NCI-H2227 (cell line): ENCODE data around the gene CEP295NL.
A peak's percentile ranks its signal among the peaks of the same experiment; 100 is the strongest.
"Not testable (repeated sequence)": the region's sequence is repeated elsewhere in the genome, so short reads cannot be mapped to it uniquely, and the experiment has no call there.

Experiments used
- DNase-seq: peaks from one replicate; lab custom pipeline; 2025; ENCODE audit not compliant: unreplicated experiment; lab: John Stamatoyannopoulos, UW

The CEP295NL gene

DNA sequence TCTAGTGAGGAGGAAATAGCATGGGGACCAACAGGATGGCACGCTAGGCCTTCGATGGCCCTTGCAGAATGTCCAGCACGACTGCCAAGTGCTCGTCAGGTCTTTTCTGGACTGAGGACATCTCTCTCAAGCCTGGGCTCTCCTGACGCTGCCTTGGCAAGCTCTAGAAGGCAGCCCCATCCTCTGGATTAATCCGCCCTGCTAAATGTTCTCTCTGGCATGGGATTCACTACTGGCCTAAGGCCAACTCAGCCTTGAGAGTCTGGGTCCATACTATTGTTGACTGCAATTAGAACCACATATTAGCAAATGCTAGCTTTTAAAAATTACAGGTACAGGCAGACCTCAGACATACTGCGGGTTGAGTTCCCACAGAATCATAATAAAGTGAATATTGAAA, 2.5 kb upstream of the CEP295NL start:
- no peak for DNase-seq

DNA sequence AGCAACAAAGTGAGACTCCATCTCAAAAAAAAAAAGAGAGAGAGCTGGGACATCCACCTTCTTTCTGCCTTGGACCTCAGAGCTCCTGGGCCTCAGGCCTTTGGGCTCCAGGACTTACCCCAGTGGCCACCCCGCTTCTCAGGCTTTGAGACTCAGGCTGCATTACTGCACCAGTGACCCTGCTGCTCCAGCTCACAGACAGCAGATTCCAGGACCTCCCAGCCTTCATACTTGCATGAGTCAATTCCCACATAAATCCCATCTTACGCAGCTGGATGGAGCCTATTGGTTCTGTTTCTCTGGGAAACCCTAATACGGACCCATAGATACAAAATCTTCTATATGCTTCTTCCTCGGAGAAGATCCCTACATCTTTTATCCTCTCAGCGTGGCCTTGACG, 2.1 kb upstream of the CEP295NL start:
- no peak for DNase-seq

DNA sequence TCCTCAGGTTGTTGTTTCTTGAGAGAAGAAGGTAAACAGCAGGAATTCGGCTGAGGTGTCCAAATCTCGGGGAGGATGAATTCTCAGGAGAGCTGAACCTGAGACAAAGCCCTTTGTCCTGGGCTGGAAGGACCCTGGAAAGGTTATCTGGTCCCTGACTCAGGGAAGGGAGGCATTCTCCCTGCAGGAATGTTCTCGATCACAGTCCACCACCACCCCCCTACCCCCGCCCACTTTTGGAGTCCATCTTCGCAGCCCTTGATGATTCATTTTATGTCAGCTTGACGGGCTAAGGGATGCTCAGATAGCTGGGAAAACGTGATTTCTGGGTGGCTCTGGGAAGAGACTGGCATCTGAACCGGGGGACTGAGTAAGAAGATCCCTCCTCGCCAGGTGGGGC, 1.4 kb upstream of the CEP295NL start:
- DNase-seq = no peak

DNA sequence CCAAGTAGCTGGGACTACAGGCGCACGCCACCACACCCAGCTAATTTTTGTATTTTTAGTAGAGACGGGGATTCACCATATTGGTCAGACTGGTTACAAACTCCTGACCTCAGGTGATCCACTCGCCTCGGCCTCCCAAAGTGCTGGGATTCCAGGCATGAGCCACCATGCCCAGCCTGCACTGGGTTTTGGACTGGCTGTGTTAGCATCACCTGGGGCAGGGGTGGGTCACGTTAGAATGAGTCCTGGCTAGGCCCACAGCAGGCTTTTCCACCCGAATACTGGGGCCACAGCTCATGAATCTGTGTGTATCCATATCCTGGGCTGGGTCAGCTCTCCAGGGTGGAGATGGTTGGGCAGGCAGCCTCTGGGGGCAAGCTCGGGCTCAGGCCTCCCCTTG, 770 bp downstream of the CEP295NL start:
- DNase-seq = not testable (repeated sequence)

DNA sequence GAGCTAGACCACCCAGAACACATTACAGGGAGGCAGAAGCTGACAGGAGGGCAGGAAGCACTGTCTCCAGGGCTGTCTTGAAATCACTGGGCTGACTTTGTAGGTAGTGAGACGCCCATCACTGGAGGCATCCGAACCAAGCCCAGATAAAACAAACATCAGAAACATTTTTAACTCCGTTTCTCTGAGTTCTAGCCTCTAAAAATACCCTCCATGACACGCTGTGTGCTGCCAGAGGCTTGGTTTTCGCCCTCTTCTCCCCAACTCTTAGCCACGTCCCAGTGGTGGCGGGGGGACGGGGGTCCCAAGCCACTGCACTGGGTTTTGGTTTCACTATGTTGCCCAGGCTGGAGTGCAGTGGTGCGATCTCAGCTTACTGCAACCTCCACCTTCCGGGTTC, 1.2 kb downstream of the CEP295NL start:
- DNase-seq = no peak

DNA sequence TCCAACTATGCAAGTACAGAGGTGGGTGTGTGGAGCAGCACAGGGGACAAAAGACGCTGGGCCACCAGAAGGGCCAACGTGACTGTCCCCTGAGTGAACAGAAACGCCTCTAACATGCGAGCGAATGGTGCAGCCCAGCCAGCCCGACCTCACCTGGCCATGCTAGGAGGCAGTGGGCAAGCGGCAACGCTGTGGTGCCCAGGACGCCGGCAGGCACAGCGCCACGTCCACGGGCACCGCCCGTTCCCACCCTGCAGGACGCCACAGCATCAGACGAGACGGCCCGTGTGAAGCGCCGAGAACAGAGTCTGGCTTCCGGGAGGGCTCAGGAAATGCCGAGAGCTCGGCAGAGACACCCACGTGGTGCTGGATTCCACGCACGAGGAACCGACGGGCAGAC, 2.2 kb downstream of the CEP295NL start:
- DNase-seq = no peak

DNA sequence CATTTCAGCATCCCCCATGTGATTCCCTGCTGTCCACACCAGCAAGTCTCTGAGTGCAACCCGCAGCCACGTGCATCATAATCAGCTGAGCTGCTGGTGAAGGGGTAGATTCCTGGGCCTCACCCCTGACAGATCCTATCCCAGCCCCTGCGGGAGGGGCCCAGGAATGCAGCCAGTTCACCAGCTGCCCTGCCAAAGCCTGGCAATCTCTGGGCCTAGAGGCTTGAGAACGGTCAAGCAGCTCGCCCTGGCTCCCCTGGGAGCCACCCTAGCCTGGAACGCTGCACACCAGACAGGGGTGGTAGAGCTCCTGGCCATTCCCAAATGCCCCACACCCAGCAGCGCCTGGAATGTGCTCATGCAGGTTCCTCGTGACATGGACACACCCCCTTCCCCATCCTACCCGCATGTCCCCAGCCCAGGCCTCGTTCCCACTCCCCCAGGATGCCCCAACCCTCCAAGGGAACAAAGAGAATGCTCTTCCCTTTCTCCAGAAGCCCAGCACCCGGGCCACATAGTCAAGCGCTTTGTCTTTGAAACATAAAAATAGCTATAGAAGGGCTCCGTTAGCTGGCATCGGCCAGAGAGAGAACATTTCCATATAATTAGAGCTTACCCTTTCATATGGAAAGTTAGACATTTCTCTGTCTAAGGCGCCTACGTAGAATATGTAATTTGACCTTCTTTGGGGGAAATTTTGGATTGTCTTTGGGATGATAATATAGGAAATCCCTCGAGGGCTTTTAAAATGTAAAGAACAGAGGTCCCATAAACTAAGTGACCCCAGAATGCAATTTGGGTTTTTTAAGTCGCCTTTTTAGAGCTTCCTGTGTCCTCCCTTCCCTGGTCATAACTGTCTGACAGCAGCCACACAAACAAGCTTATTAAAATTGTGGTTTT, 3.4 kb downstream of the CEP295NL start:
- peak; percentile 19 for DNase-seq

DNA sequence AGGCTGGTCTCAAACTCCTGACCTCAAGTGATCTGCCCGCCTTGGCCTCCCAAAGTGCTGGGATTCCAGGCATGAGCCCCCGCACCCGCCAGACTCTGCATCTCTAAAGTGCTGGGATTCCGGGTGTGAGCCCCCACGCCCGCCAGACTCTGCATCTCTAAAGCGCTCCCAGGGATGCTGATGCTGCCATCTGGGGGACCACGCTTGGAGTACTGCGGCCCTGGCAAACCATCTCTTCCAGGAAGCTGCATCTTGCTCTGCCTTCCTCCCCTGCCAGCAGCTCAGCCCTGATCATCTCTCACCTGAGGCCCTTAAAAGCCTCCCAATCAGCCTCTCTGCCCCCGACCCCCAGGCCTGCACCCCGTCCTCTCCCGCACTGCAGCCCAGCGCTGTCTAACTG, 4.1 kb downstream of the CEP295NL start:
- no peak for DNase-seq

DNA sequence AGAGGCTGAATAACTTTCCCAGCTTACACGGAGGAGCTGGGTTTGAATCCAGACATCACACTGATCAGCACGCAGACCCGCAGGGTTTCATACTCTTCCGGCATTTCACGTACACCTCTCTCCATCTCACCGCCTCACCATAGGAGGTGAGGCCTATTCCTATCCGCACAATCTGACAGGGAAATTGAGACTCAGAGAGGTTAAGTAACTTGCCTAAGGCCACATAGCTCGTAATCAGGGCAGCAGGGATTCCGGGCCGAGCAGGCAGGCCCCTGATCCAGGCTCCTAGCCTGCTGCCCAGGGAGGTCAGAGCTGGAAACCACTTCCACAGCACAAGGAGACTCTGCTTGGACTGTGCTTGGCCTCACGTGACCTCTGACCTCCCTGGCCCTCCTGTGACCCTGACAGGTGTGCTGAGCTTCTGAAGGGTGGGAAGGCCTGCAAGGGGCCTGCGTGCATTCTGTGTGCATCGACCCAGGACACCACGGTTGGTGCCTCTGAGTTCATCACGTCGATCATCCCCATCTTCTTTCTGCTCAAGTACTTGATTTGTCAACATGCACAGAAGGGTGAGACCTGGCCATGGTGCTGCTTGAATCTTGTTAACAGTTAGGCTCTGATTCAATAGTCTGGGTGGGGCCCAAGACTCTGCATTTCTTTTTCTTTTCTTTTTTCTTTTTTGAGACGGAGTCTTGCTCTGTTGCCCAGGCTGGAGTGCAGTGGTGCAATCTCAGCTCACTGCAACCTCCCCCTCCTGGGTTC, 4.7 kb downstream of the CEP295NL start:
- no peak for DNase-seq

DNA sequence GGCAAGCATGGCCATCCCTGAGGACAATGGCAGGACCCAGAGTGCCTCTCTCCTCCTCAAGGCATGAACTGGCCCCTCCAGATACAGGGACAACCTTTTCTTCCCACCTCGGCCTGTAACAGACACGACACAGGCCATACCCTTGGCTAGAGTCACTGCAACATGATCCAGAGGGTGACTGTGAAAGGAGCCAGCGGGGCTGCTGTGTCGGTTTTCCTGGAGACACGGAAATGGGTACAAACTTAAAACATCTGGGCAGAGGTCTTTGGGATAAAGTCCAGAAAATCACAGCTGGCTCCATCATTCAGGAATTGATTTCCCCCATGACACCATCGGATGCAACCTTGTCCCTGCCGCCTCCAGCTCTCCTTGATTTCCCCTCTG, 5.3 kb downstream of the CEP295NL start:
- no peak for DNase-seq

DNA sequence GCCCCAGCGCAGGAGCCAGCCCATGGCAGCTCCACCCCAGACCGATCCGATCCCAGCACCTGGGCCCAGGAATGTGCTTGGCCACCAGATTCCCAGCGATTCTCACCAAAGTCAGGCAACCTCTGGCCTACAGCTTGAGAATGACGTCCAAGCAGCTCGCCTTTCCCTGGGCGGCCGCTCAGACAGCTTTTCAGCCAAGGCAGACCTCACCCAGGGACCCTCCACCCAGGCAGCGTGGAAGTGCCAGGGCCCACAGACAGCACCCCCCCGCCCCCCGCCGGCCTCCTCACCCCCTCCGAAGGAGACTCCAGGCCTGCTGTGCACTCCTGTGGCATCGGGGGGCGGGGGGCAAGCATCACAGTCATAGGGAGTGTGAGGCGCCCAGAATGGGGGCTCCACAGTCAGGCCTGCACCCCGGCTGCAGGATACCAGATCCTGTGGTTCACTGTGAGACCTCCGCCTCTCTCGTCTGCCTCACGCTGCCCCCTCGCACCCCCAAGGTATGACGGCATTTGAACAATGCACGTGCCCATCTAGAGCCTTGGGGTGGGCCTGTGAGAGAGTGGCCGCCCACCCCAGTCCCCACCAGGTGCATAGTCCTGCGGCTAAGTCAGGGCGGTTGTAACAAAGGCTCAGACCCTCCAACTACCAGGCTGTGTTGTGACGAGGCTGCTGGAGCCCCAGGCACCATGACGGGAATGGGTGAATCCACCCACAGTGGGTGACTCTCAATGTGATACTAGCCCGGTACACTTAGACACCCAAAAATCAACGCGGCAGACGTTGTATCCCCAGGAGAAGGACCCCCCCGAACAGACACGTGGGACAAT, 6.0 kb downstream of the CEP295NL start:
- DNase-seq = no peak

DNA sequence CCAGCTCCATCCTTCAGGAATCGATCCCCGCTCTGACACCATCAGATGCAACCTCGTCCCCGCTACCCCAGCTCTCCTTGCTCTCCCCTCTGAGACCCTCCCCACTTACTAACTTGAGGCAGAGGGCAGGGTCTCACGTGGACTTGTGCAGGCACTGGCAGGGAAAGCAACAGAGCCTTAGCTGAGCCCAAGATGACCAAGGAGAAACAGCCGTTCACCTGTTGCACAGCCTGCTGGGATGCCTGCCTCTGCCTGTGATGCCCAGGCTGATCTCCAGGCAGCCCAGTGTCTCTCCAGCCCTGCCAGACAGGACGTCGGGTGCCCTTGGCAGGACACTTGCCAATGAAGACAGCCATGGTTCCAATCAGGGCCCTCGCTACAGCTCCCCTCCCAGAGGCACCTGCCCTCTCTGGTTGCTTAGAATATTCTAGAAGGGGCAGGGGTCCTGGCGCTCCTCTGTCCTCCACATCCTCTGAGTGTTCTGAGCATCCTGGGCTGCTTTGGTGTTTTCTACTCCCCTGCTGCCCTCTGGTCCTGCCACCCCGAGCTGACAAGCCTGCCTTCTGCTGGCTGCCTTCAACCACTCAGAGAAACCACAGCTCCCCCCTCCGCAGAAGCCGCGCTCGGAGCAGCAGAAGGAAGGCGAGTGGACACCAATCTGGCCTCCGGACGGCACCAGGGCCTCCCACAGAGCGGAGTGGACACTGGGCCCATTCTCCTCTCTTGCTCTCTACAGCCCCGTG, 6.7 kb downstream of the CEP295NL start:
- no peak for DNase-seq

DNA sequence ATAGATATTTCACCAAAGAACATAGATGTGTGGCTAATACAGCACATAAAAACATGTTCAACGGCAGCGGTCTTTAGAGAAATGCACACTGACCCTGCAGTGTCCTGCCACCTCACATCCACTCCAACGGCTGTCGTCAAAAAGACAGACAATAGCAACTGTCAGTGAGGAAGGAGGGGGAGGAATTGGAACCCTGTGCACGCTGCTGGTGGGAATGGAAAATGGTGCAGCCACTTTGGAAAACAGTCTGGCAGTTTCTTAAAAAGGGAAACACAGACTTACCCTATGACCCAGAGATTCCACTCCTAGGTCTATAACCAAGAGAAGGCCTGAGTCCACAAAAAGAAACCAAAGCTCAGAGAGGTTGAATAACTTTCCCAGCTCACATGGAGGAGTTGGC, 7.7 kb downstream of the CEP295NL start:
- DNase-seq = no peak

DNA sequence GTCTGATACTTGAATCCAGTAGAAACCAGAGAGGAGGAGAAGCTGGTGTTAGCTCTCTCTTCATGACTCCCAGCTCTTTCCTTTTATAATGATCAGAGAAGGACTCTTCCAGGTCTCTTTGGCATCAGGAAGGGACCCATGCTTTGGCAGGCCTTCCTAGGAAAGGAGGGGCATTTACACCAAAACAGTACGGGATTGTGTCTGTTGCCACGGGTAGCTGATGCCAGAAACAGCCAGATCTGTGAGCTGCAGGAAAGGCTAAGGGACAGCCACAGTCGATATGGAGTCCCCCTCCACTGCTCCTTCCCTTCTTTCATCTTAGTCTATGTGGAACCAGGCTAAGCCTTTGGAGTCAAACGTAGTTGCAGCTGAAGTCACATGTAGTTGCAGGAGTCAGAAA, 9.3 kb downstream of the CEP295NL start:
- no peak for DNase-seq

DNA sequence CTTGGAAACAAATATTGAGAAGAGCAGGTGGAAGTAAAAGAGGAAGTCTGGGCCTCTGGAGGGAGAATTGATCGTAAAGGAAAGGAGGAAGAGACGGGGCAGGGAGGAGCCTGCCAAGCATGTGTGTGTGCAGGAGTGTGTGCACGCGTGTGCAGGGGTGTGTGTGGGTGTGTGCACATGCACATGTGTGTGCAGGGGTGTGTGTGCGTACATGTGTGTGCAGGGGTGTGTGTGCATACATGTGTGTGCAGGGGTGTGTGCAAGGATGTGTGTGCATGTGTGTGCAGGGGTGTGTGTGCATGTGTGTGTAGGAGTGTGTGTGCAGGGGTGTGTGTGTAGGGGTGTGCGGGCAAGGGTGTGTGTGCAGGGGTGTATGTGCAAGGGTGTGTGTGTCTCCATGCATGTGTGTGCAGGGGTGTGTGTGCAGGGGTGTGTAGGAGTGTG, 10.0 kb downstream of the CEP295NL start:
- DNase-seq = no peak

DNA sequence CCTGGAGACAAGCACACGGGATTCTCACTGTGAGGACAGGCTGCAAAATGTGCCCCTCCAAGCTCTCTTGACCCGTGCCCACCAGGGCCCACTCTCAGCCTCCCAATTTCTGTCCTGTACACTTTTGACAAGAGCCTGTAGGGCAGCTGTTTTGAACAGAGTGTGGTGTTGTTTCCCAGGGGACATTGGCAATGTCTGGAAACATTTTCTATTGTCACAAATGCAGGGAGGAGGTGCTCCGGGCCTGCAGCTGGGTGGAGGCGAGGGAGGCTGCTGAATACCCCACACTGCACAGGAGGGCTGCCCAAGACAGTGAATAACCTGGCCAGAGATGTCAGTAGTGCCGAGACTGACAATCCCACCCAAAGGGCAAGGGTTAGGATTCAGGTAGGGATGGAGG, 10.5 kb downstream of the CEP295NL start:
- DNase-seq = no peak

DNA sequence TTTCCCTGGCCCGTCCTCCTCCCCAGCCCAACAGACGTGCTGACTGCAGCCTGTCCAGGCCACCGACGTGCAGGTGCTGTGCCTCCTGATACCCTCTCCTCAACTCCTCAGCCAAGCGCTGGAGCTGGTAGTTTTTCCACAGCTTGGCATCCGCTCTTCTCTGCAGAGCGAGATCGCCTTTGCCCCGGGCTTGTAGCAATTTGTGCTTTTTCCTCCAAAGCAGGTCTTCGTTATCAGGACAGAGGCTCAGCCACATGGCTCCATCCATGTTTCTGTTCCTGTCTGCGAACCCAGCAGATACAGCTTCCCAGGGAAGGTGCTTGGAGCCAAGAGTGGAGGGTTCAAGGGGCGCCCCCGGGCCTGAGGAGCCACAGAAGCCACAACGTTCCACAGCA, 10.9 kb downstream of the CEP295NL start:
- DNase-seq = no peak

DNA sequence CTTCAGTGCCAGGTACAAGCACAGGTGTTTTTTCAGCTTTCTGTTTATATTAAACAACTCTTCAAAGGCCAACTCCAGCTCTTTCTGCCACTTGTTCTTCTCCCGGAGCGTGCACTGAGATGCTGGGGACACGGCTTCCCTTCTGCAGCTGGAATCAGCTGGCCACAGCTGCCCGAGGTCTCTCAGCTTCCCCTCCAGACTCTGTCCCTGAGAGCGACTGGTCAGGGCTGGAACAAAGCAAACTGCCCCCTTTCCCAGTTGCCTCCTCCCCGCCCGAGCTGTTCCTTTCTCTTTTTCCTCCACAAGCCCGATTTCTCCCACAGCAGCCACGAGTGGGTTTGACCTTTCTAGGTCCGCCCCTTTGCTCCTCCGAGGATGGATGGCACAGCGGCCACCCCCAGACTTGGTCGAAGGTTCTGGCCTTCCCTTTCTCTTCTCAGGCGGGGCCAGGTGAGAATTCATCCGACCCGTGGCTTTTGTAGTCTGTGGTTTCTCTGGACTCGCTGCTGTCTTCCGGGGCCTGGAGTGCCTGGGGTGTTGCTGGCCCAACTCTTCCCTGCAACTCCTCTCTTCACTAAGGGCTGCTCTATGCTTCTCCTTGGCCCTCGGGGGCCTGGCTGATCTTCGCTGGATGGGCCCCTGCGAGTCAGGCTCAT, 11.5 kb downstream of the CEP295NL start:
- DNase-seq = no peak

DNA sequence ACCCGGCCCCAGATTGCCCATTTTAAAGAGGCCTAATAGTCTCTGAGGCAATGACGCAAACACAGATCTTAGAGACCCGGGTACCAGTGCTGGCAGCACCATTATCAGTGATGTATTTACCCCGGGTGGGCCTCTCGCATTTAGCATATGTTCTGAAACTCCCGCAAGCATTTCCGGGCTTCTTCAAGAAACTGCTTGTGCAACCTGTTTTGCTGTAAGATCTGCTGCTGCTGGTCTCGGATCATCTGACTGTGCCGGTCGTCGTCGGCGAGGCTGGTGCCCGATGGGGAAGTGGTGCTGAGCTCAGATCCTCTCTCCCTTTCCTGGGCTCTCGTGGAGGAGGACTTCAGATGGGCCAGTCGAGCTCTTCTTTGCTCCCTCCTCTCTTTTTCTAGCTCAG, 12.5 kb downstream of the CEP295NL start:
- DNase-seq = no peak

DNA sequence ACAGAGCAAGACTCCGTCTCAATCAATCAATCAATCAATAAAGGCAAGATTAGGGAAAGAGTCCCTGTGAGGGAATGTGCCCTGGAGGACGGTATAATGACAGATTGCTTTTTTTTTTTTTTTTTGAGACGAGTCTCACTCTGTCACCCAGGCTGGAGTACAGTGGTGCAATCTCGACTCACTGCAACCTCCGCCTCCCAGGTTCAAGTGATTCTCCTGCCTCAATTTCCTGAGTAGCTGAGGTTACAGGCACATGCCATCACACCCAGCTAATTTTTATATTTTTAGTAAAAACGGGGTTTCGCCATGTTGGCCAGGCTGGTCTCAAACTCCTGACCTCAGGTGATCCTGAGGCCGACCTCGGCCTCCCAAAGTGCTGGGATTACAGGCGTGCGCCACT, 12.9 kb downstream of the CEP295NL start:
- DNase-seq = not testable (repeated sequence)
